Ascending aorta (tissue), 2 donors: ENCODE measurements around the gene KRT85. TPM values are rescaled to one million over a fixed set of nuclear protein-coding genes. Genes with fewer than 3 reads are reported as not detected.

ENCODE experiments used
- DNase-seq, 2 donors: peaks; one replicate each; pipeline ENCODE4 v3.0.0-alpha.2; 2019; ENCODE audit warnings: low spot score in 2 of 2
- H3K27ac ChIP-seq, 2 donors: fragments of 200-600 bp; sonication (generic); one replicate each; pipeline ENCODE4 v1.5.1; 2016 to 2017; ENCODE audit warnings: mild to moderate bottlenecking in 1 of 2
- H3K27me3 ChIP-seq: fragments of 200-600 bp; sonication (generic); one replicate; pipeline ENCODE4 v1.5.1; 2017
- H3K36me3 ChIP-seq, 2 donors: fragments of 200-600 bp; sonication (generic); one replicate each; pipeline ENCODE4 v1.5.1; 2016
- H3K4me1 ChIP-seq, 2 donors: fragments of 200-600 bp; sonication (generic); one replicate each; pipeline ENCODE4 v1.5.1; 2016 to 2017; ENCODE audit warnings: mild to moderate bottlenecking in 1 of 2
- H3K4me3 ChIP-seq, 2 donors: fragments of 200-600 bp; sonication (generic); one replicate each; pipeline ENCODE4 v1.5.1; 2016 to 2017; ENCODE audit warnings: mild to moderate bottlenecking in 1 of 2
- H3K9me3 ChIP-seq, 2 donors: fragments of 200-600 bp; sonication (generic); one replicate each; pipeline ENCODE4 v1.5.1; 2016
- intact Hi-C: fragments of 100-400 bp; cut with DNase I; formaldehyde crosslinking; loops from one replicate; pipeline ENCODE4 v1.15.1; 2023
- total RNA-seq: library from RNA; depleted of rRNA; stranded (reverse); fragments of >200 nt; gene quantifications from one replicate; pipeline ENCODE4 v1.1.0, GENCODE V29; 2016
- TF ChIP-seq, protein P1 (sequence below), 3 experiments: fragments of 200-600 bp in 2 of 3; fragments of 450-650 bp in 1 of 3; sonication (generic) in 2 of 3; IDR thresholded peaks; one replicate each; pipeline ENCODE4 v1.5.1; 2016 to 2019; ENCODE audit warnings: antibody characterized with exemption in 3 of 3, mild to moderate bottlenecking in 1 of 3, moderate library complexity in 1 of 3

Gene KRT85
- total RNA-seq, 1 donor from 2014 or later = not detected

- no peak for DNase-seq
- no peak overlapping the region for H3K4me3 ChIP-seq
These were observed 12.1 kb downstream of the KRT85 start for GRCh38 chr12:52355176-52355575.

GRCh38 chr12:52354200-52354599 lies 13.1 kb downstream of the KRT85 start:
- DNase-seq = peak in 1 of 2 donors; percentile 41
- intact Hi-C loops = no loop called here
- TF ChIP-seq, protein P1, sequence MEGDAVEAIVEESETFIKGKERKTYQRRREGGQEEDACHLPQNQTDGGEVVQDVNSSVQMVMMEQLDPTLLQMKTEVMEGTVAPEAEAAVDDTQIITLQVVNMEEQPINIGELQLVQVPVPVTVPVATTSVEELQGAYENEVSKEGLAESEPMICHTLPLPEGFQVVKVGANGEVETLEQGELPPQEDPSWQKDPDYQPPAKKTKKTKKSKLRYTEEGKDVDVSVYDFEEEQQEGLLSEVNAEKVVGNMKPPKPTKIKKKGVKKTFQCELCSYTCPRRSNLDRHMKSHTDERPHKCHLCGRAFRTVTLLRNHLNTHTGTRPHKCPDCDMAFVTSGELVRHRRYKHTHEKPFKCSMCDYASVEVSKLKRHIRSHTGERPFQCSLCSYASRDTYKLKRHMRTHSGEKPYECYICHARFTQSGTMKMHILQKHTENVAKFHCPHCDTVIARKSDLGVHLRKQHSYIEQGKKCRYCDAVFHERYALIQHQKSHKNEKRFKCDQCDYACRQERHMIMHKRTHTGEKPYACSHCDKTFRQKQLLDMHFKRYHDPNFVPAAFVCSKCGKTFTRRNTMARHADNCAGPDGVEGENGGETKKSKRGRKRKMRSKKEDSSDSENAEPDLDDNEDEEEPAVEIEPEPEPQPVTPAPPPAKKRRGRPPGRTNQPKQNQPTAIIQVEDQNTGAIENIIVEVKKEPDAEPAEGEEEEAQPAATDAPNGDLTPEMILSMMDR (IDR thresholded peaks at IDR 0.05) = no peak
- Histone ChIP-seq H3K27me3 (no peaks in the 10 kb centered on the region), H3K9me3 (no peaks in the 10 kb centered on the region), H3K36me3 (no peaks in the 10 kb centered on the region), H3K4me3 (no peak overlapping the region), H3K4me1 (peaks cover 0 to 3% of the 10 kb centered on the region in 2 donors), H3K27ac (no peak overlapping the region)

More at GRCh38 chr12:52355176-52355575, 12.1 kb downstream of the KRT85 start:
- peaks cover 0 to 3% of the 10 kb centered on the region in 2 donors for H3K4me1 ChIP-seq
- intact Hi-C loops = no loop called here
- H3K27ac ChIP-seq = no peak overlapping the region
- H3K36me3 ChIP-seq = no peaks in the 10 kb centered on the region
- H3K27me3 ChIP-seq = no peaks in the 10 kb centered on the region
- no peaks in the 10 kb centered on the region for H3K9me3 ChIP-seq
- TF ChIP-seq, protein P1 (IDR thresholded peaks at IDR 0.05) = no peak

GRCh38 chr12:52353766-52354165 lies 13.5 kb downstream of the KRT85 start:
- intact Hi-C loops = no loop called here
- TF ChIP-seq, protein P1 (IDR thresholded peaks at IDR 0.05) = no peak
- no peaks in the 10 kb centered on the region for H3K27me3 ChIP-seq
- peak in 1 of 2 donors; percentile 28 for DNase-seq
- H3K4me1 ChIP-seq = peaks cover 0 to 3% of the 10 kb centered on the region in 2 donors
- no peak overlapping the region for H3K27ac ChIP-seq
- no peak overlapping the region for H3K4me3 ChIP-seq
- H3K36me3 ChIP-seq = no peaks in the 10 kb centered on the region
- H3K9me3 ChIP-seq = no peaks in the 10 kb centered on the region

DNA sequence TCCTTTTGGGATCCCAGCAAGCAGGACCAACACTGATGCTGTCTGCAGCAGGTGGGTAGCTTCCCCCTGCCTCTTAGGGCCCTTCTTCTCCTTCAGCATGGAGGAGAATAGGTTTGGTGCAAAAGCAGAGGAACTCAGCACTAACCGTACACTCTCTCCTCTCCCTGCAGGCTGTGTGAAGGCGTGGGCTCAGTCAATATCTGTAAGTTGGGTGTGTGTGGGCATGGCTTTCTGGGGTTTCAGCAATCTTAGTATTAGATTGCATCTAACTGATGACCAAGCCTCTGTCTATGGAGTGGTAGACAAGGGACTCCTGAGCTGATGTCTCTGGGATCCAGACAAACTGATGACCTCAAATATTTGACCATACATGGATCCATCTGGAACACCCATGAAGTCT lies 14.3 kb downstream of the KRT85 start:
- no peaks in the 10 kb centered on the region for H3K9me3 ChIP-seq
- intact Hi-C loops = no loop called here

DNA sequence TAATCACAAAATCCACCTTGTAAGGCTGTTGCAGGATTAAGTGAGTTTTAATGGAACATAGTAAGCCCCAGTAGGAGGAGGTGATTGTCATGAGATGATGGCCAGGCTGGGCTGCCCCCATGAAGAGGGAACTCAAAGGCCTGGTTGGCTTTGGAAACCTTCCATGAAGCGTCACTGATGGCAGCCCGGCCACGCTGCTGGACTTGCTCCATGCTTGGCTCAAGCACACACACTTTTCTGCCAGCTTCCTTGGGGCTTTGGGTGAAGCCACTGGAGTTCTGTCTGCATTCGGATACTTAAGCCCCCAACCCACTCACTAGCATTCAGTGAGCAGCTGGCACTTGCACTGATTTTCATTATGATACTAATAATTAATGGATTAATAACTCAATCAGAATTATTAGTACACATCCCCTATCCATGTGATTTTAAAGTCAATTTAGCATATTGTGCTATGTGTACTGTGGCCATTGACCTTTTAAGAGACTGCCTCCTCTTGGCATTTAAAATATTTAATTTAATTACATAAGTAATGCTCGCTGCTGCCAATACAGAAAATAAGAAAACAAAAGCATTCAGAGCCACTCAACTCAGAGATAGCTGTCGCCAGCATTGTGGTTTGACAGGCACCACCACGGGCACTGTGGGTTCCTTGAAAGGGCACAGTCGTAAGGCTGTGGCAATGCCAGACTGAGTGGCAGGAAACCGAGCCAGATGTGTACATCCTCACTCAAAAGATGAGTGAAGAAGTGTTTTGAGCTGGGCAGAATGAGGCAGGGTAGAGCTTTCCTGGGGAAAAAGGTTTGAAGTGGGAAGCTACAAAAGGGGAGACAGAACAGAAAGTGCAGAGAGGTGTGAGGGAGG lies 15.9 kb downstream of the KRT85 start:
- intact Hi-C loops = no loop called here
- H3K27ac ChIP-seq = no peak overlapping the region
- H3K9me3 ChIP-seq = no peaks in the 10 kb centered on the region
- TF ChIP-seq, protein P1 (IDR thresholded peaks at IDR 0.05) = no peak
- no peaks in the 10 kb centered on the region for H3K27me3 ChIP-seq
- H3K36me3 ChIP-seq = no peaks in the 10 kb centered on the region
- no peak overlapping the region for H3K4me3 ChIP-seq
- H3K4me1 ChIP-seq = peaks cover 0 to 3% of the 10 kb centered on the region in 2 donors
- peak in 1 of 2 donors; percentile 65 for DNase-seq

More for the DNA sequence above, 14.3 kb downstream of the KRT85 start:
- TF ChIP-seq, protein P1 (IDR thresholded peaks at IDR 0.05) = no peak
- H3K36me3 ChIP-seq = no peaks in the 10 kb centered on the region
- peaks cover 0 to 3% of the 10 kb centered on the region in 2 donors for H3K4me1 ChIP-seq
- H3K27ac ChIP-seq = no peak overlapping the region
- H3K27me3 ChIP-seq = no peaks in the 10 kb centered on the region
- no peak overlapping the region for H3K4me3 ChIP-seq
- peak in 1 of 2 donors; percentile 15 for DNase-seq
